Calu3 (cell line): Measurements from ENCODE around the gene CEP128. TPM values are rescaled to one million over a fixed set of nuclear protein-coding genes. Genes with fewer than 3 reads are reported as not detected.

Experiments
- BruUV-seq: library from RNA; stranded (reverse); fragments of 400-500 nt; replicated peaks from 2 replicates; lab custom pipeline; 2021; lab: Mats Ljungman, UMichigan
- CTCF ChIA-PET: fragments of 300-600 bp; sonication (Branson Sonifier 250); formaldehyde crosslinking; loops from one replicate; lab custom pipeline; 2022; ENCODE audit warnings: antibody characterized with exemption; lab: Charles Lee
- DNase-seq: peaks from one replicate; pipeline ENCODE4 v3.0.0; 2022
- H3K27ac Mint-ChIP-seq: one replicate; pipeline ENCODE4 v1.8.0; 2022; ENCODE audit warnings: mixed read lengths; ENCODE audit not compliant: unreplicated experiment
- H3K27me3 Mint-ChIP-seq: one replicate; pipeline ENCODE4 v1.8.0; 2022; ENCODE audit warnings: mixed read lengths; ENCODE audit not compliant: unreplicated experiment
- H3K36me3 Mint-ChIP-seq: one replicate; pipeline ENCODE4 v1.8.0; 2022; ENCODE audit warnings: mild to moderate bottlenecking, moderate library complexity, mixed read lengths; ENCODE audit not compliant: insufficient read depth, unreplicated experiment
- H3K4me1 Mint-ChIP-seq: one replicate; pipeline ENCODE4 v1.8.0; 2022; ENCODE audit warnings: mild to moderate bottlenecking, low read depth, mixed read lengths; ENCODE audit not compliant: unreplicated experiment
- H3K4me3 Mint-ChIP-seq: one replicate; pipeline ENCODE4 v1.8.0; 2022; ENCODE audit warnings: mild to moderate bottlenecking, low read depth, moderate library complexity, mixed read lengths; ENCODE audit not compliant: unreplicated experiment
- H3K9me3 Mint-ChIP-seq: one replicate; pipeline ENCODE4 v1.8.0; 2022; ENCODE audit warnings: low read depth, mixed read lengths; ENCODE audit not compliant: unreplicated experiment
- intact Hi-C: fragments of 100-400 bp; cut with micrococcal nuclease; formaldehyde crosslinking; loops from one replicate; pipeline ENCODE4 v1.10.0; 2022; ENCODE audit not compliant: unreplicated experiment
- total RNA-seq: library from RNA; stranded (reverse); gene quantifications from 2 replicates; pipeline ENCODE4 v1.2.3, GENCODE V29; 2022
- TF ChIP-seq, protein P1 (sequence below): fragments of 200-600 bp; IDR thresholded peaks from one replicate; pipeline ENCODE4 v1.8.0; 2022; ENCODE audit warnings: antibody characterized with exemption; ENCODE audit not compliant: unreplicated experiment

CEP128 gene
- total RNA-seq, 1 experiment from 2014 or later = 22.9 TPM

DNA sequence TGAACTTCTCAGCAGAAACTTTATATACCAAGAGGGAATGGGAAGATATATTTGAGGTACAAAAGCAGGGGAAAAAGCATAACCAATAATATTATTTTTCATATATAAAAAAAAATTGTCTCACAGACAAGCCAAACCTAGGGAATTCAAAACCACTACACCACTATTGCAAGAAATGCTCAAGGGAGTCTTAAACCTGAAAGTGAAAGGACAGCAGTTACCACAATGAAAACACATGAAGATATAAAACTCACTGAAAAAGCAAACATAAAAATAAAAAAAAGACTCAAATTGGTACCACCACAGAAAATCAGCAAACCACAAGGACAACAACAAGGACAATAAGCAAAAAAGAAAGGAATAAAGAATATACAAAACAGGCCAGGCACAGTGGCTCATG, 131.9 kb downstream of the CEP128 start:
- Mint-ChIP-seq H3K4me3 (no peak overlapping the region), H3K4me1 (no peaks in the 10 kb centered on the region), H3K27ac (no peak overlapping the region), H3K9me3 (no peaks in the 10 kb centered on the region), H3K27me3 (no peaks in the 10 kb centered on the region), H3K36me3 (no peaks in the 10 kb centered on the region)
- CTCF ChIA-PET = no interaction called here
- DNase-seq = no peak
- TF ChIP-seq, protein P1, sequence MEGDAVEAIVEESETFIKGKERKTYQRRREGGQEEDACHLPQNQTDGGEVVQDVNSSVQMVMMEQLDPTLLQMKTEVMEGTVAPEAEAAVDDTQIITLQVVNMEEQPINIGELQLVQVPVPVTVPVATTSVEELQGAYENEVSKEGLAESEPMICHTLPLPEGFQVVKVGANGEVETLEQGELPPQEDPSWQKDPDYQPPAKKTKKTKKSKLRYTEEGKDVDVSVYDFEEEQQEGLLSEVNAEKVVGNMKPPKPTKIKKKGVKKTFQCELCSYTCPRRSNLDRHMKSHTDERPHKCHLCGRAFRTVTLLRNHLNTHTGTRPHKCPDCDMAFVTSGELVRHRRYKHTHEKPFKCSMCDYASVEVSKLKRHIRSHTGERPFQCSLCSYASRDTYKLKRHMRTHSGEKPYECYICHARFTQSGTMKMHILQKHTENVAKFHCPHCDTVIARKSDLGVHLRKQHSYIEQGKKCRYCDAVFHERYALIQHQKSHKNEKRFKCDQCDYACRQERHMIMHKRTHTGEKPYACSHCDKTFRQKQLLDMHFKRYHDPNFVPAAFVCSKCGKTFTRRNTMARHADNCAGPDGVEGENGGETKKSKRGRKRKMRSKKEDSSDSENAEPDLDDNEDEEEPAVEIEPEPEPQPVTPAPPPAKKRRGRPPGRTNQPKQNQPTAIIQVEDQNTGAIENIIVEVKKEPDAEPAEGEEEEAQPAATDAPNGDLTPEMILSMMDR = no peak
- intact Hi-C loops = no loop called here
- BruUV-seq = no TSS peak

DNA sequence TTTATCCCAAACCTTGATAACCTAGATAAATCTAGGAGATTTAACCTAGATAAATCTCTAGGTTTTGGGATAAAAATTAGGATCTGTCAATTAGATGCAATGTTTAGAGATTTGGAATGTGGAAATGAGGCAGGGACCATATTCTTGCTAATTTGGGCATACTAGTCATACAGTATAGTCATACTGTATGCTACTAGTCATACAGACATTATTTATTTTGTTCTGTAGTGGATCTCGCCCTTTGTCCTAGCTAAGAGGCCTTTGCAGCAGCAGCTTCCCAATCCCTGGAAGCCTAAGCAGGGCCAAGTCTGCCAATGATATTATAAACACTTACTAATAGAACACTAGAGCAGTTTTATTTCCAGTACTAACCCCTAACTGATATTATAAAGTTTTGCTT, 136.4 kb downstream of the CEP128 start:
- CTCF ChIA-PET = no interaction called here
- no peaks in the 10 kb centered on the region for H3K27me3 Mint-ChIP-seq
- no peaks in the 10 kb centered on the region for H3K9me3 Mint-ChIP-seq
- no peak overlapping the region for H3K4me3 Mint-ChIP-seq
- intact Hi-C loops = no loop called here
- no peak overlapping the region for H3K27ac Mint-ChIP-seq
- H3K4me1 Mint-ChIP-seq = no peaks in the 10 kb centered on the region
- TF ChIP-seq, protein P1 = no peak
- H3K36me3 Mint-ChIP-seq = no peaks in the 10 kb centered on the region
- DNase-seq = no peak
- BruUV-seq = no TSS peak

DNA sequence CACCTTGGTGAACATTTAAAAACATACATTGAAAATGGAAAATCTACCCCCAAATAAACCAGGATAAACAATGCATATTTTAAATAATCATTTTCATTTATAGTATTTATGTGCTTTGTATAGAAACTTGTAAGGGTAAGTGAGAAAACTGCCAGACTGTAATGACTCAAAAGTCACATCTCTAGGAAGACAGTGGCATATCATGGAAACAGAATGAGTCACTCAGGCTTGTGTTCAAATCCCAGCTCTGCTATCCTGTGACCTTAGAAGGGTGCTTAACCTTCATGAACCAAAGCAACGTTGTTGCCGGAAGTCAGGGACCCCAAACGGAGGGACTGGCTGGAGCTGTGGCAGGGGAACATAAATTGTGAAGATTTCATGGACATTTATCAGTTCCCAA, 142.7 kb downstream of the CEP128 start:
- Mint-ChIP-seq H3K4me1 (peaks cover 7% of the 10 kb centered on the region), H3K4me3 (no peak overlapping the region), H3K27me3 (no peaks in the 10 kb centered on the region), H3K36me3 (no peaks in the 10 kb centered on the region), H3K9me3 (no peaks in the 10 kb centered on the region), H3K27ac (no peak overlapping the region)
- no TSS peak for BruUV-seq
- intact Hi-C loops = no loop called here
- DNase-seq = no peak
- TF ChIP-seq, protein P1 = no peak
- CTCF ChIA-PET = no interaction called here

DNA sequence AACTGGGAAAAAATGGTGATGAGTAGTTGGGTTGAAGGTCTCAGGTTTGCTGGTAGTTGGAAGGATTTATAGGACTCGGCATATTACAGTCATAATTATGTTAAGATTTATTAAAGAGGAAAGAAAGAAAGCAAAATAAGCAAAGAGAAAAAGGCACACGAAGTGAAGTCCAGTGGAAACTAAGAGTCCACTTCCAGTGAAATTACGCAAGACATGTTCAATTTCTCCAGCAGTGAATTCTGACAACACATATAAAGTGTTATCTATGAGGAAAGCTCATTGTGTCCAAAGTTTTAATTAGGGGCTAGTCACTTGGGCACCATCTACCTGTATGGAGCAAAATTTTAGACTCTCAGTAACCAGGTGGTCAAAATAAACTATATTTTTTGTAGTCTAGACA, 143.3 kb downstream of the CEP128 start:
- no peak overlapping the region for H3K4me3 Mint-ChIP-seq
- BruUV-seq = no TSS peak
- DNase-seq = no peak
- CTCF ChIA-PET = no interaction called here
- TF ChIP-seq, protein P1 = no peak
- no peak overlapping the region for H3K27ac Mint-ChIP-seq
- H3K27me3 Mint-ChIP-seq = no peaks in the 10 kb centered on the region
- no peaks in the 10 kb centered on the region for H3K36me3 Mint-ChIP-seq
- peaks cover 7% of the 10 kb centered on the region for H3K4me1 Mint-ChIP-seq
- intact Hi-C loops = no loop called here
- no peaks in the 10 kb centered on the region for H3K9me3 Mint-ChIP-seq
